Fibroblast of pulmonary artery (primary cell): Measurements from ENCODE around the gene USP37.
A peak's percentile ranks its signal among the peaks of the same experiment; 100 is the strongest.
"Not testable (repeated sequence)": the region's sequence is repeated elsewhere in the genome, so short reads cannot be mapped to it uniquely, and the experiment has no call there.

ENCODE experiments used
- DNase-seq: peaks from one replicate; pipeline ENCODE4 v3.0.0-alpha.2; 2010; ENCODE audit warnings: low read depth
- H3K4me3 ChIP-seq: replicated peaks from 2 replicates; pipeline ENCODE4 v1.5.1; 2011; ENCODE audit warnings: low read depth, mild to moderate bottlenecking, control low read depth, low read length, moderate library complexity
- CTCF ChIP-seq: IDR thresholded peaks from 2 replicates; pipeline ENCODE4 v1.5.1; 2011; ENCODE audit warnings: mild to moderate bottlenecking, control low read depth, low read length, inconsistent platforms; ENCODE audit errors: missing control alignments

The USP37 gene

GRCh38 chr2:218569038-218569431, 884 bp upstream of the USP37 start:
- peak overlapping the region; percentile 78 for H3K4me3 ChIP-seq
- TF ChIP-seq CTCF, result no peak
- peak; percentile 61 for DNase-seq

- H3K4me3 ChIP-seq, result peak overlapping the region; percentile 91
- no peak for TF ChIP-seq CTCF
- DNase-seq, result no peak
These were observed 358 bp downstream of the USP37 start for GRCh38 chr2:218567797-218568189.

- no peak overlapping the region for H3K4me3 ChIP-seq
- DNase-seq, result no peak
- TF ChIP-seq CTCF, result no peak
These were observed 1.9 kb downstream of the USP37 start for GRCh38 chr2:218566296-218566695.

- DNase-seq, result no peak
- no peak for TF ChIP-seq CTCF
These were observed 4.1 kb downstream of the USP37 start for GRCh38 chr2:218564056-218564455.

GRCh38 chr2:218558986-218559385, 9.2 kb downstream of the USP37 start:
- no peak for DNase-seq

More at GRCh38 chr2:218564056-218564455, 4.1 kb downstream of the USP37 start:
- H3K4me3 ChIP-seq, result no peak overlapping the region

GRCh38 chr2:218557941-218558340, 10.2 kb downstream of the USP37 start:
- H3K4me3 ChIP-seq, result no peak overlapping the region
- no peak for DNase-seq
- no peak for TF ChIP-seq CTCF

More at GRCh38 chr2:218558986-218559385, 9.2 kb downstream of the USP37 start:
- TF ChIP-seq CTCF, result no peak
- H3K4me3 ChIP-seq, result no peak overlapping the region

- no peak overlapping the region for H3K4me3 ChIP-seq
- no peak for TF ChIP-seq CTCF
- no peak for DNase-seq
These were observed 12.6 kb downstream of the USP37 start for GRCh38 chr2:218555527-218555926.

- H3K4me3 ChIP-seq, DNase-seq: not testable (repeated sequence)
These were observed 13.9 kb downstream of the USP37 start for GRCh38 chr2:218554225-218554624.
